Activated T-cell treated with anti-CD3 and anti-CD28 coated beads for 24 hours (primary cell): ENCODE data around the gene RECQL5.
"Not testable (repeated sequence)": the region's sequence is repeated elsewhere in the genome, so short reads cannot be mapped to it uniquely, and the experiment has no call there.

Source experiments
- DNase-seq: peaks from one replicate; pipeline ENCODE4 v3.0.0-alpha.2; 2020; ENCODE audit warnings: low read depth

Gene RECQL5

DNA sequence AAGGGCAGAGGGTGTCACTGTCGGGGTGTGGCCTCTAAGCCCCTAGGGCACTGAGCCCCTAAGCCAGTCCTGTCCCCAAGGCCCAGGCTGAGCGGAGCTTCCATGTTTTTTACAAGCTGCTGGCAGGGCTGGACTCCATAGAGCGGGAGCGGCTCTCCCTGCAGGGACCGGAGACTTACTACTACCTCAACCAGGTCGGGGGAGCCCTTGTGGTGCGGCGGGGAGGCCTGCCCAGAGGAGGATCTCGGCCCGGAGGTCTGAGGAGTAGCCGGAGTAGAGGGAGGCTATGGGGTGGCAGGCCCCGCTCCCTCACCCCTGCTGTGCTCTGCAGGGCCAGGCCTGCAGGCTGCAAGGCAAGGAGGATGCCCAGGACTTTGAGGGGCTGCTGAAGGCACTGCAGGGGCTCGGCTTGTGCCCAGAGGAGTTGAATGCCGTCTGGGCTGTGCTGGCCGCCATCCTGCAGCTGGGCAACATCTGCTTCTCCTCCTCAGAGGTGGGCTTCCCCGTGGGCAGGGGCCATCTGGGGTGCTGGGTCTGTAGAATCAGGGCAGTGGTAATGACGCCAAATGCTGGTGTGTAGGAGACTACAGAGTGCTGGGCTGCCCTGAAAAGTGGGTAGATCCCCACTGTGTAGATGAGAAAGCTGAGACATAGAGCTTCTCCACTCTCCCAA, 74.5 kb downstream of the RECQL5 start:
- no peak for DNase-seq

DNA sequence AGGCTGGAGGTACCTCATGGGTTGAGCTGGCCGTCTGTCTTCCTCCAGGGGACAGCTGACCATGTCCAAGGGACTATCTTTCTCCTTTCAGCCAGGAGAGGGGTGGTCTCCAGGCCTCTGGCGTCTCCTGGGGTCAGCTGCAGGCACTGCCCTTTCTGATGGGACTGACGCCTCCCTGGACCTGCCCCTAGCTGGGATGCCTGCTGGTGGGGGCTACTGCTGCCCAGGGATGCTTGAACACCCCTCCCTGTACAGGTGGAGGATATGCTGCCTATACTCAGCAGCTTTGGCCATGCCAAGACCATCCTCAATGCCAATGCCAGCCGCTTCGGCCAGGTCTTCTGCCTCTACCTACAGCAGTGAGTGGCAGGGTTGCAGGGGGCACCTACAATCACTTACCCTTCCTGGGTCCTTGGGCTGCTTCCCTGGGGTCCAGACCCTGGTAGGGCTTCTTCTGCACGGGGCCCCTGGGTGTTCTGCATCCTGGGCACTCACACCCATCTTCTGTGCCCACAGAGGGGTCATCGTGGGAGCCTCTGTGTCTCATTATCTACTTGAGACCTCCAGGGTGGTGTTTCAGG, 75.1 kb downstream of the RECQL5 start:
- no peak for DNase-seq

DNA sequence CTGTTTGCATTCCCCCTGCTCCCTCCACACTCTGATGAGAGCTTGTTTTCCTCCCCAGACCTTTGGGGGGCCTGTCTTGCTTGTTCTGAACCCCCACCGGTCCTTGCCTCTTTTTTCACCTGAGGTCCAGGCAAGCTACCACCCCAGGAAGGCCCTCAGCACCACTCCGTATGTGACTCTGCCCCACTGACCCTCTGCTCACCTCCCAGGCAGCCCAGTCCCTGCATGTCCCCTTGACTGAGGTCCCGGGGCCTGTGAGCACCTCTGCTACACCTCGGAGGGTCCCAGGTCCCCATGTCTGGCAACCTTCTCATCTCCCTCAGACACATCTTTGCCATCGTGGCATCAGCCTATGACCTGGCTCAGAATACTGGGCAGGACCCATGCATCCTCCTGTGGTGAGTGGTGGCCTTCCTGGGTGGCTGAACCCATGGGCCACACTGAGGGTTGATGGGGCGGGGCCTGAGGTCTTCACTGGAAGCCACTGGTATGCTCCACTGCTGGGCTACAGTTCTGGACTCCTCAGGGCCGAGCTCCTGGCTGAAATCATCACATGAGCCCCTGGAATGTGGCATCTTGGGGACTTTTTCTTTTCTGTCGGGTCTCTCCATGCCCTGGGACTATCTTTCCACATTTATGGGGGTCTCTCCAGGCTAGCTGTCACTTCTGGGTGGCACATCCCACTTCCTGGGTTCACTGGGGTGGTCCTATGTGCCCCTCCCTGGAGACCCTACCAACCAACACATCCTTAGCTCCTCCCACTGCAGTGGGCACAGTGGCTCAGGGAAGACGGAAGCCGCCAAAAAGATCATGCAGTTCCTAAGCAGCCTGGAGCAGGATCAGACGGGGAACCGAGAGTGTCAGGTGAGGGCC, 75.9 kb downstream of the RECQL5 start:
- no peak for DNase-seq

DNA sequence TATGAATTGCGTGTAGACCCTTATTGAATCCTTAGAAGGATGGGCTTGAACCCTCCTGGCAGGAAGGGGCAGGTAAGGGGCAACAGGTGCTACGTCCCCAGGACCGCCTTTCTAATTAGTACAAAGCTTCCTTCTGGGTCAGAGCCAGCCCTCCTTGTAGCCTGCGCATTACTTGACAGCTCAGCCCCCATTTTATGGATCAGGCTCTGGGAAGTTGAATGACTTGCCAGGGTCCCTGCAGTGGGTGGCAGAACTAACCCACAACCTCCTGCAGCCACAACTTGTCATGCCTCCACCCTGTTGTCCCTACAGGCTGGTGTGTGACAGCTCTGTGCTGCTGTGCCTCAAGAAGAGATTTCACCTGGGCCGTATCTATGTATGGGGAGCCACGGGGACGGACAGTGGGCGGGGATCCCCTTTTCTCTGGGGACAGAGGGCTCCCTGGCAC, 76.6 kb downstream of the RECQL5 start:
- DNase-seq = no peak

DNA sequence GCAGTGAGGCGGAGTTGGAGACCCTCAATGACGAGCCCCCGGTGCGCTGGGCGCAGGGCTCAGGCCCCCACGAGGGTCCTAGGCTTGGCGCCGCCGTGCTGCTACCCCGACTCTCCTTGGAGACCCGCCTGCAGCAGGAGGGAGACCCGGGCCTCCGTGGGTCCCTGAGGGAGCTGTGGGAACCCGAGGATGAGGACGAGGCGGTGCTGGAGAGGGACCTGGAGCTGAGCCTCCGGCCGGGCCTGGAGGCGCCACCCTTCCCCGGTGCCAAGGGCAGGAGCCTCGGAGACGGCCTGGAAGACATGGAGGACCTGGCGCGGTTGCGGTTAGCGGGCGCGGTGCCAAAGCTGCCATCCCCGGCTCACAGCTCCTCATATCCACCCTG, 77.0 kb downstream of the RECQL5 start:
- no peak for DNase-seq

GRCh38 chr17:75589012-75589918, 77.7 kb downstream of the RECQL5 start:
- DNase-seq = peak; percentile 96

- no peak for DNase-seq
Observed at GRCh38 chr17:75588596-75589011, 78.3 kb downstream of the RECQL5 start.

- peak; percentile 38 for DNase-seq
Observed at GRCh38 chr17:75587675-75588595, 79.0 kb downstream of the RECQL5 start, which contains the start of gene MYO15B. Gene MYO15B (plus strand): TSS chr17:75587800. CDS start chr17:75588058, 258 bp downstream.

DNA sequence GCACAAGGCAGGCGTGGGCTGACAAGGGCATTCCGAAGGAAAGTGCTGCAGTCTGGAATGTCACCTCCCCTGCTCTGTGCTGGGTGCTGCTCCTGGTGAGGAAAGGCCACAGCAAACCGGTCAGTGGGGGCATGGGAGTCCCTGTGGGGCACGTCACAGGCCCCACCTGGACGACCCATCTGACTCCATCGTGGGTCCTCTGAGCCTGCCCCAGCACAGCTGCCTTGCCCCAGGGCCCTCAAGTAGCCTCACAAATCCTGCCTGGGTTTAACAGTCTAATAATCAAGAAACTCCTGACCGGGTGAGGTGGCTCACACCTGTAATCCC, 82.1 kb downstream of the RECQL5 start:
- no peak for DNase-seq

- DNase-seq = not testable (repeated sequence)
Observed at GRCh38 chr17:75583197-75583596, 83.8 kb downstream of the RECQL5 start.

DNA sequence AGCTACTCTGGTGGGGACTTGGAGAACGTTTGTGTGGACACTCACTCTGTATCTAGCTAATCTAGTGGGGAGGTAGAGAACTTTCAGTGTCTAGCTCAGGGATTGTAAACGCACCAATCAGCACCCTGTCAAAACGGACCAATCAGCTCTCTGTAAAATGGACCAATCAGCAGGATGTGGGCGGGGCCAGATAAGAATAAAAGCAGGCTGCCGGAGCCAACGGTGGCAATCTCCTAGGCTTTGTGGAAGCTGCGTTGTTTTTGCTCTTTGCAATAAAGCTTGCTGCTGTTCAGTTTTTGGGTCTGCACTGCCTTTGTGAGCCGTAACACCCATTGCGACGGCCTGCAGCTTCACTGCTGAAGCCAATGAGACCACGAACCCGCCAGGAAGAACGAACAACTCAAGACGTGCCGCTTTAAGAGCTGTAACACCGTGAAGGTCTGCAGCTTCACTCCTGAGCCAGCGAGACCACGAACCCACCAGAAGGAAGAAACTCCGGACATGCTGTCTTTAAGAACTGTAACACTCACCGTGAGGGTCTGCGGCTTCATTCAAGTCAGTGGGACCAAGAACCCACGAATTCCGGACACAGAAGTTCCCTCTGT, 85.7 kb downstream of the RECQL5 start:
- peak; percentile 32 for DNase-seq
